Neural progenitor cell (in vitro differentiated cells): Measurements from ENCODE around the gene DIAPH3. TPM values are rescaled to one million over a fixed set of nuclear protein-coding genes. Genes with fewer than 3 reads are reported as not detected.

ENCODE experiments used
- DNase-seq: peaks from one replicate; pipeline ENCODE4 v3.0.0-alpha.2; 2016; ENCODE audit warnings: low spot score
- H2AFZ ChIP-seq: fragments of 200-600 bp; sonication (generic); replicated peaks from 2 replicates; pipeline ENCODE4 v1.6.1; 2016; ENCODE audit warnings: antibody characterized with exemption
- H3F3A ChIP-seq: fragments of 200-600 bp; sonication (generic); 2 replicates; pipeline ENCODE4 v1.6.1; 2016; ENCODE audit warnings: antibody characterized with exemption, low read depth
- H3K27ac ChIP-seq: fragments of 200-600 bp; sonication (generic); 2 replicates; pipeline ENCODE4 v1.5.1; 2016; ENCODE audit warnings: mild to moderate bottlenecking
- H3K27me3 ChIP-seq: fragments of 200-600 bp; sonication (generic); 2 replicates; pipeline ENCODE4 v1.6.1; 2016; ENCODE audit warnings: mild to moderate bottlenecking, moderate library complexity
- H3K36me3 ChIP-seq: fragments of 200-600 bp; sonication (generic); 2 replicates; pipeline ENCODE4 v1.5.1; 2016
- H3K4me1 ChIP-seq: fragments of 200-600 bp; sonication (generic); 2 replicates; pipeline ENCODE4 v1.6.1; 2016; ENCODE audit warnings: mixed run types
- H3K4me2 ChIP-seq: fragments of 200-600 bp; sonication (generic); 2 replicates; pipeline ENCODE4 v1.6.1; 2016
- H3K4me3 ChIP-seq: fragments of 200-600 bp; sonication (generic); 2 replicates; pipeline ENCODE4 v1.5.1; 2016
- H3K79me2 ChIP-seq: fragments of 200-600 bp; sonication (generic); 2 replicates; pipeline ENCODE4 v1.6.1; 2016; ENCODE audit warnings: low read depth
- H3K9ac ChIP-seq: fragments of 200-600 bp; sonication (generic); 2 replicates; pipeline ENCODE4 v1.6.1; 2016
- H3K9me3 ChIP-seq: fragments of 200-600 bp; sonication (generic); 2 replicates; pipeline ENCODE4 v1.5.1; 2016; ENCODE audit warnings: low read depth
- H4K20me1 ChIP-seq: fragments of 200-600 bp; sonication (generic); 2 replicates; pipeline ENCODE4 v1.6.1; 2016; ENCODE audit warnings: low read depth
- H3K27ac Mint-ChIP-seq: 3 replicates; pipeline ENCODE4 v1.8.0; 2021; ENCODE audit warnings: mixed read lengths
- H3K27me3 Mint-ChIP-seq: 2 replicates; pipeline ENCODE4 v1.8.0; 2022; ENCODE audit warnings: low read depth, mild to moderate bottlenecking, inconsistent platforms, moderate library complexity, mixed read lengths; ENCODE audit not compliant: insufficient read depth
- H3K36me3 Mint-ChIP-seq: 3 replicates; pipeline ENCODE4 v1.8.0; 2021; ENCODE audit warnings: mixed read lengths
- H3K4me1 Mint-ChIP-seq: 3 replicates; pipeline ENCODE4 v1.8.0; 2021; ENCODE audit warnings: mixed read lengths
- H3K4me3 Mint-ChIP-seq: 3 replicates; pipeline ENCODE4 v1.8.0; 2021; ENCODE audit warnings: mild to moderate bottlenecking, moderate library complexity, mixed read lengths
- H3K9me3 Mint-ChIP-seq: 3 replicates; pipeline ENCODE4 v1.8.0; 2020; ENCODE audit warnings: mixed read lengths
- CTCF ChIP-seq: fragments of 200-600 bp; sonication (generic); IDR thresholded peaks from 2 replicates; pipeline ENCODE4 v1.5.1; 2017; ENCODE audit warnings: antibody characterized with exemption, mild to moderate bottlenecking
- EZH2 ChIP-seq: fragments of 200-600 bp; sonication (generic); IDR thresholded peaks from 2 replicates; pipeline ENCODE4 v1.6.1; 2017; ENCODE audit warnings: antibody characterized with exemption, mild to moderate bottlenecking, moderate library complexity
- EZH2phosphoT487 ChIP-seq: fragments of 200-600 bp; sonication (generic); IDR thresholded peaks from 2 replicates; pipeline ENCODE4 v1.6.1; 2017; ENCODE audit warnings: antibody characterized with exemption
- total RNA-seq: library from RNA; depleted of rRNA; stranded (reverse); fragments of >200 nt; gene quantifications from 2 replicates; pipeline ENCODE4 v1.2.3, GENCODE V29; 2015; ENCODE audit warnings: low replicate concordance

The DIAPH3 gene
- total RNA-seq, 1 donor from 2014 or later, result 51.5 TPM

DNA sequence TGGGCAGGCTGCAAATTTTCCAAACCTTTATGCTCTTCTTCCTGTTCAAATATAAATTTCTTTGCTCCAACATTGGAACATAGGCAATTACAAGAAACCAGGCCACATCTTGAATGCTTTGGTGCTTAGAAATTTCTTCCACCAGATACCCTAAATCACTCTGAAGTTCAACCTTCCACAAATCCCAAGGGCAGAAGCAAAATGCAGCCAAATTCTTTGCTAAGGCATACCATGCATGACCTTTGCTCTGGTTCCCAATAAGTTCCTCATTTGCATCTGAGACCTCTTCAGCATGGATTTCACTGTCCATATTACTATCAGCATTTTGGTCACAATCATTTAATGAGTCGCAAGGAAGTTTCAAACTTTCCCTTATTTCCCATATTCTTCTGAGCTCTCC lies 130.9 kb downstream of the DIAPH3 start:
- Histone ChIP-seq H3K79me2 (no peaks in the 10 kb centered on the region), H3K4me2 (no peak overlapping the region), H3K4me1 (no peaks in the 10 kb centered on the region), H3K9me3 (no peaks in the 10 kb centered on the region), H3K4me3 (no peak overlapping the region), H3K9ac (no peak overlapping the region), H3F3A (no peaks in the 10 kb centered on the region), H2AFZ (no peak overlapping the region), H3K27ac (no peak overlapping the region), H3K27me3 (no peaks in the 10 kb centered on the region), H3K36me3 (no peaks in the 10 kb centered on the region), H4K20me1 (no peaks in the 10 kb centered on the region)
- TF ChIP-seq EZH2, result no peak
- TF ChIP-seq EZH2phosphoT487, result no peak
- no peak for TF ChIP-seq CTCF
- no peak overlapping the region for H3K4me3 Mint-ChIP-seq
- no peak overlapping the region for H3K27ac Mint-ChIP-seq
- H3K4me1 Mint-ChIP-seq, result no peaks in the 10 kb centered on the region
- DNase-seq, result no peak
- H3K36me3 Mint-ChIP-seq, result peaks cover 7% of the 10 kb centered on the region
- H3K9me3 Mint-ChIP-seq, result no peaks in the 10 kb centered on the region
- H3K27me3 Mint-ChIP-seq, result no peaks in the 10 kb centered on the region

- H3K36me3 ChIP-seq, result no peaks in the 10 kb centered on the region
- Mint-ChIP-seq H3K27me3 (no peaks in the 10 kb centered on the region), H3K36me3 (peaks cover 4% of the 10 kb centered on the region), H3K4me1 (no peaks in the 10 kb centered on the region), H3K4me3 (no peak overlapping the region), H3K27ac (no peak overlapping the region), H3K9me3 (no peaks in the 10 kb centered on the region)
- H3K4me3 ChIP-seq, result no peak overlapping the region
- H3K4me1 ChIP-seq, result no peaks in the 10 kb centered on the region
- no peak overlapping the region for H2AFZ ChIP-seq
- TF ChIP-seq CTCF (no peak), EZH2 (no peak), EZH2phosphoT487 (no peak)
- no peak overlapping the region for H3K4me2 ChIP-seq
- H3K79me2 ChIP-seq, result no peaks in the 10 kb centered on the region
- H4K20me1 ChIP-seq, result no peaks in the 10 kb centered on the region
- no peaks in the 10 kb centered on the region for H3K27me3 ChIP-seq
- no peak for DNase-seq
- no peak overlapping the region for H3K9ac ChIP-seq
- no peaks in the 10 kb centered on the region for H3F3A ChIP-seq
- no peaks in the 10 kb centered on the region for H3K9me3 ChIP-seq
- no peak overlapping the region for H3K27ac ChIP-seq
These were observed 135.7 kb downstream of the DIAPH3 start for GRCh38 chr13:60028021-60028420.

DNA sequence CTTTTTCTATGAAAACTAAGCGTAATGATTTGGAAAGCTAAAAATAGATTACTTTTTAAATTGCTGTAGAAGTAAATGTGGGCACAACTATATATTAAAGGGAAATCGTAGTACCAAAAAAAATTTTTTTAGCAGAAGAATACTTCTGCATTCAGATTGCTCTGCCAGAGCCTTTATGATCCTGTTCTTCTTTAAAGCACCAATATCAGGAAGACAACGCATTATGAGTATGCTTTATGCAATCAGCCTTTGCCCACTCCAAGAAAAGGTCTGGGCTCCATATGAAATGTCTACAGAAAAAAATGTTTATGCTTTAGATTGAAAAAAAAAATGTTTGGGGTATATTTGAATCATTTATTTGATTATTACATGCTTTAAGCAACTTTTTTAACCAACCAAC lies 137.4 kb downstream of the DIAPH3 start:
- H3K9ac ChIP-seq, result no peak overlapping the region
- no peaks in the 10 kb centered on the region for H3K79me2 ChIP-seq
- no peak overlapping the region for H3K4me2 ChIP-seq
- DNase-seq, result no peak
- no peaks in the 10 kb centered on the region for H3K4me1 ChIP-seq
- Mint-ChIP-seq H3K4me1 (no peaks in the 10 kb centered on the region), H3K9me3 (no peaks in the 10 kb centered on the region), H3K4me3 (no peak overlapping the region), H3K27me3 (no peaks in the 10 kb centered on the region), H3K27ac (no peak overlapping the region), H3K36me3 (peaks cover 4% of the 10 kb centered on the region)
- no peaks in the 10 kb centered on the region for H3K36me3 ChIP-seq
- H4K20me1 ChIP-seq, result no peaks in the 10 kb centered on the region
- H3K27ac ChIP-seq, result no peak overlapping the region
- no peak overlapping the region for H3K4me3 ChIP-seq
- TF ChIP-seq CTCF (no peak), EZH2 (no peak), EZH2phosphoT487 (no peak)
- H3K27me3 ChIP-seq, result no peaks in the 10 kb centered on the region
- H2AFZ ChIP-seq, result no peak overlapping the region
- H3K9me3 ChIP-seq, result no peaks in the 10 kb centered on the region
- H3F3A ChIP-seq, result no peaks in the 10 kb centered on the region
